Measurements from ENCODE around the gene PLXNB3.

- no peak for TF ChIP-seq CTCF (IDR thresholded peaks at IDR 0.05; ENCODE audit: poor library complexity, severe bottlenecking)
- no peak for TF ChIP-seq MXI1 (conservative IDR thresholded peaks at IDR 0.05; ENCODE audit: poor library complexity, severe bottlenecking)
- no peak for TF ChIP-seq EZH2 (IDR thresholded peaks at IDR 0.05; ENCODE audit: borderline replicate concordance, insufficient read depth, low read length, poor library complexity, severe bottlenecking)
- no peak for TF ChIP-seq EP300 (conservative IDR thresholded peaks at IDR 0.05; ENCODE audit: poor library complexity, severe bottlenecking)
Observed at GRCh38 chrX:153740631-153741222, 23.3 kb upstream of the PLXNB3 start.

All from neural cell (in vitro differentiated cells).